GM21367 (cell line): Measurements from ENCODE around the gene DNMT3B.
A peak's percentile ranks its signal among the peaks of the same experiment; 100 is the strongest.
"Not testable (repeated sequence)": the region's sequence is repeated elsewhere in the genome, so short reads cannot be mapped to it uniquely, and the experiment has no call there.

ENCODE experiments used
- ATAC-seq: cut with Tn5 transposase; IDR thresholded peaks from one replicate; pipeline ENCODE4 v1.9.1; 2021; ENCODE audit not compliant: unreplicated experiment

The DNMT3B gene

GRCh38 chr20:32761831-32762753 lies at the start of gene DNMT3B:
TSS of gene DNMT3B (plus strand) at chr20:32762385. CDS start at chr20:32780324, 17,939 bp downstream.
- no peak for ATAC-seq

DNA sequence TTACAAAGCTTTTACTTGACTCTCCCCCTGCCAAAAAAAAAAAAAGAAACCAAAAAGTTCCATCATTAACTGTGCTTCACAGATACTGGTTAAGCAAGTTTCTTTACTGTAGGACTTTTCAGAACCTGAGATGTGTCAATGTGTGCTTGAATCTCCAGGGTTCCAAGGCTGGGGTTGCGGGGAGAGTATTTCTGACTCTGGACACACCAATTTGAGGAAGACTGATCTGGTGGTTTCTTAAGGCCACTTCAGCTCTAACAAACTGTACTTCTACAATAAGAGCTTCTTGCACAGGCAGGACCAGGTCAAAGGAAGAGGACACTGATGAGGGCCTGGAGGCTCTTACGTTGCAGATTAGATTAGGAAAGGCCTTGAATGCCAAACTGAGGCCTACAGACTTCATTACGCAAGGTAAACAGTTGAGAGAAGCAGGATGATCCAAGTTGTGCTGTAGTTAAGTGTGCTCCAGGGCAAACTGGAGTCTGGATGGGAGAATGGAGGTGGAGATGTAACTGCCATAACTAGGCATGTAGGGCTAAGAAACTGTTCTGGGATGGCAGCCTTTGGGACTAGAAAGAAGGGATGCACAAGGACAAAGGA lies 43.3 kb upstream of the DNMT3B start:
- ATAC-seq, result no peak

DNA sequence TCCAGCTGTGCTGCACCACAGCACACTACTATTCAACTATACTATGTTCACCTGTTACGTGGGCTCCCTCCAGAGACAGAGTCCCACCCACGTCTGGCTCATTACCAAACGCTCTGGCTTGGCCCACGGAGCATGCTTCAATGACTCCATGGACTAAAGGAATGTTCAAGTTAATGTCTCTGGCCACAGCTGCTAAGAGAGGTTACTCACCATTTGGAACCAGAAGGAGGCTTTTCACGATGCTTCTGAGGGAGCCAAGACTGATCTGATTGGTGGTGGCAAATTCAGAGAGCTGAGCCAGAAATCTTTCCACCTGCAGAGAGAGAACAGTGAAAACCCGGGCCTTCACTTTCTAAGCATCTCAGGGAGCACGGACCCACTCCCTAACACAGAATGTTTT lies 34.5 kb upstream of the DNMT3B start:
- no peak for ATAC-seq

DNA sequence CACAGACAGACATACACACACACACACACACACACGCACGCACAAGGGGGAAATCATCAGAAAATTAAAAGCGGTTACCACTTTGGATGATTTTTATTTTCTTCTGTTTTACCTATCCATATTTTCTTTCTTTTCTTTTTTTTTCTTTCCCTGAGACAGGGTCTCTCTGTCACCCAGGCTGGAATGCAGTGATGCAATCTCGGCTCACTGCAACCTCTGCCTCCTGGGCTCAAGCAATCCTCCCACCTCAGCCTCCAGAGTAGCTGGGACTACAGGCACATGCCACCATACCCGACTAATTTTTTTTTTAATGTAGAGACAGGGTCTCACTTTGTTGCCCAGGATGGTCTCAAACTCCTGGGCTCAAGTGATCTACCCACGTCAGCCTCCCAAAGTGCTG lies 33.8 kb upstream of the DNMT3B start:
- not testable (repeated sequence) for ATAC-seq

DNA sequence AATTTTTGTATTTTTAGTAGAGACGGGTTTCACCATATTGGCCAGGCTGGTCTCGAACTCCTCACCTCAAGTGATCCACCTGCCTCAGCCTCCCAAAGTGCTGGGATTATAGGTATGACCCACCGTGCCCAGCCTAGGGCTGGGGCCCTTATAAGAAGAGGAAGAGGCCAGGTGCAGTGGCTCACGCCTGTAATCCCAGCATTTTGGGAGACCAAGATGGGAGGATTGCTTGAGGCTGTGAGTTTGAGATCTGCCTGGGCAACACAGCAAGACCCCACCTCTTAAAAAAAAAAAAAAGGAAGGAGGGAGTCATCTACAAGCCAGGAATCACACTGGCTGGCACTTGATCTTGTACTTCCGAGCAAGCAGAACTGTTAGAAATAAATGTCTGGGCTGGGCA lies 32.9 kb upstream of the DNMT3B start:
- ATAC-seq, result not testable (repeated sequence)

DNA sequence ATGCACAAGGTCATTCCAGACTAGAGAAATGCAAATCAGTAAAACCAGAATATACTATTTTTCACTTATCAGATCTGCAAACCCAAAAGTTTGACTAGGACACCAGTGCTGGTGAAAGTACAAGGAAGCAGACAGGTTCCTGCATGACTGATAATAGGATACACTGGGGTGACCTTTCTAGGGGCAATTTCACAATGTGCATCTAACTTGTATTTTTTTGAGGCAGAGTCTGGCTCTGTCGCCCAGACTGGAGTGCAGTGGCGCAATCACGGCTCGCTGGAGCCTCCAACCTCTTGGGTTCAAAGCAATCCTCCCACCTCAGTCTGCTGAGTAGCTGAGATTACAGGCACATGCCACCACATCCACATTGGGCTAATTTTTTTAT lies 30.3 kb upstream of the DNMT3B start:
- ATAC-seq, result no peak

- ATAC-seq, result no peak
Measured at GRCh38 chr20:32737371-32738223, 24.6 kb upstream of the DNMT3B start.

DNA sequence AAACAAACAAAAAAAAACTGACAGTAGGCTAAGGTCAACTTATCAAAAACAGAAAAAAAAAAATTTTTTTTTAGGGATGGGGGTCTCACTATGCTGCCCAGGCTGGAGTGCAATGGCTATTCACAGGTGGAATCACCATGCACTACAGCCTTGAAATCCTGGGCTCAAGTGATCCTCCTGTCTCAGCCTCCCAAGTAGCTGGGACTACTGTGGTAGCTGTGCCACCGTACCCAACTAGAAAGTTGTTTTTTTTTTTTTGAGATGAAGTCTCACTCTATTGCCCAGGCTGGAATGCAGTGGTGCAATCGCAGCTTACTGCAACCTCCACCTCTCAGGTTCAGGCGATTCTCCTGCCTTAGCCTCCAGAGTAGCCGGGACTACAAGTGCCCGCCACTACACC lies 21.0 kb upstream of the DNMT3B start:
- no peak for ATAC-seq

- ATAC-seq, result no peak
Measured at GRCh38 chr20:32742322-32743236, 19.6 kb upstream of the DNMT3B start.

GRCh38 chr20:32743237-32744112 lies 18.7 kb upstream of the DNMT3B start, which contains the start of gene COMMD7:
TSS of gene COMMD7 (minus strand) at chr20:32743467. CDS start at chr20:32743391, 76 bp downstream.
- peak; percentile 68 for ATAC-seq

DNA sequence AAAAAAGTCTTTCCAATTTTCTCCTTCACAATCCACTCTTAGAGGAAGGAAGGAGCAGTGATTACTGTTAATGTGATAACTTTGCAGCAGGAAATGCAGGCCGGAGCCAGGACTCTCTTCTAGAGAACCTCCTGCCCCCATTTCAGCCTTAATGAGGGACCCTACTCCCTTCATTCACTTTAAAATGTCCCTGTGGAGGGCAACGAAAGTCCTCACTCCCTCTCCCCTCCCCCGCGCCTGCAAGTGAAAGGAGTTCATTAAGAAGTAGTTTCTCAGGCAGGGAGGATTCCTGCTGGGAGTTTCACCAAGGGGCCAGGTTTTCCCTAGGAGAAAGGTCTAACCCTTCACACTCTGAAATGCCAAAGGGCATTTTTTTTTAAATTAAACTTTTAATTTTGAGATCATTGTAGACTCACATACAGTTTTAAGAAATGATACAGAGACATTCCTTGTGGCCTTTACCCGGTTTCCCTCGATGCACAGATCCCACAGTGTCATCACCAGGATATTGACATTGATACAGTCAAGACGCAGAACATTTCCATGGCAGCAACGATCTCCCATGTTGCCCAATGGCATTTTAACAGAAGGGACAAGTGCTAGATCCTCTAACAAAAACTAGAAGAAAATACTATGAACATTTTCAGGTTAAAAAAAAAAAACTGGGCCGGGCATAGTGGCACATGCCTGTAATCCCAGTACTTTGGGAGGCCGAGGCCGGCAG lies 12.1 kb upstream of the DNMT3B start:
- ATAC-seq, result no peak

GRCh38 chr20:32751293-32751692 lies 10.9 kb upstream of the DNMT3B start:
- no peak for ATAC-seq

- no peak for ATAC-seq
Measured at GRCh38 chr20:32751702-32752457, 10.3 kb upstream of the DNMT3B start.

GRCh38 chr20:32752458-32753250 lies 9.5 kb upstream of the DNMT3B start:
- no peak for ATAC-seq

GRCh38 chr20:32753731-32754130 lies 8.5 kb upstream of the DNMT3B start:
- ATAC-seq, result no peak

GRCh38 chr20:32756156-32756555 lies 6.0 kb upstream of the DNMT3B start:
- no peak for ATAC-seq

GRCh38 chr20:32761417-32761830 lies 761 bp upstream of the DNMT3B start:
- ATAC-seq, result no peak
